HG02623 (cell line): ENCODE results near the gene SLC18A3.

ENCODE experiments used
- ATAC-seq: cut with Tn5 transposase; IDR thresholded peaks from one replicate; pipeline ENCODE4 v1.9.1; 2021; ENCODE audit warnings: moderate library complexity; ENCODE audit not compliant: unreplicated experiment

SLC18A3 gene

GRCh38 chr10:49611166-49611815 is 1.2 kb downstream of the SLC18A3 start:
- no peak for ATAC-seq

- ATAC-seq = no peak
Measured at GRCh38 chr10:49611816-49612512, 1.9 kb downstream of the SLC18A3 start.

GRCh38 chr10:49612513-49613164 is 2.5 kb downstream of the SLC18A3 start:
- no peak for ATAC-seq

- no peak for ATAC-seq
Measured at GRCh38 chr10:49613165-49613881, 3.2 kb downstream of the SLC18A3 start.

GRCh38 chr10:49613882-49614241 is 3.8 kb downstream of the SLC18A3 start, which contains the start of gene CHAT:
Gene CHAT, plus strand, starts transcription at chr10:49614037. Its CDS starts 153 bp downstream, at chr10:49614190.
- no peak for ATAC-seq

GRCh38 chr10:49614242-49615198 is 4.4 kb downstream of the SLC18A3 start:
- no peak for ATAC-seq

- ATAC-seq = no peak
Measured at GRCh38 chr10:49615213-49615612, 5.1 kb downstream of the SLC18A3 start.

- ATAC-seq = no peak
Measured at GRCh38 chr10:49615721-49616120, 5.6 kb downstream of the SLC18A3 start.

GRCh38 chr10:49616421-49617101 is 6.5 kb downstream of the SLC18A3 start:
- no peak for ATAC-seq

- no peak for ATAC-seq
Measured at GRCh38 chr10:49617121-49618020, 7.3 kb downstream of the SLC18A3 start.

GRCh38 chr10:49618821-49619220 is 8.7 kb downstream of the SLC18A3 start:
- no peak for ATAC-seq

GRCh38 chr10:49619613-49620012 is 9.5 kb downstream of the SLC18A3 start:
- ATAC-seq = no peak

GRCh38 chr10:49620286-49620810 is 10.2 kb downstream of the SLC18A3 start:
- no peak for ATAC-seq

- no peak for ATAC-seq
Measured at GRCh38 chr10:49620841-49621378, 10.8 kb downstream of the SLC18A3 start.

- ATAC-seq = no peak
Measured at GRCh38 chr10:49621561-49621960, 11.5 kb downstream of the SLC18A3 start.

GRCh38 chr10:49622426-49623425 is 12.6 kb downstream of the SLC18A3 start:
- no peak for ATAC-seq

- no peak for ATAC-seq
Measured at GRCh38 chr10:49624629-49625028, 14.5 kb downstream of the SLC18A3 start.
